IMR-90 (cell line): ENCODE results near the gene ARHGAP45. TPM values are rescaled to one million over a fixed set of nuclear protein-coding genes. Genes with fewer than 3 reads are reported as not detected.

Experiments
- ATAC-seq: fragments of 200-7000 bp; cut with Tn5 transposase; 2 replicates; pipeline ENCODE4 v1.9.1; 2020; ENCODE audit warnings: low read depth, mild to moderate bottlenecking, moderate library complexity
- BruUV-seq: library from RNA; stranded (reverse); fragments of 400-500 nt; replicated peaks from 2 replicates; lab custom pipeline; 2021; lab: Mats Ljungman, UMichigan
- CTCF ChIA-PET: fragments of 300-600 bp; formaldehyde crosslinking; extraction: SDS; loops from one replicate; lab custom pipeline; 2021; ENCODE audit warnings: antibody characterized with exemption; lab: Yijun Ruan, JAX
- POLR2A ChIA-PET: fragments of 300-600 bp; sonication (Branson Sonifier 250); formaldehyde crosslinking; loops from one replicate; lab custom pipeline; 2022; ENCODE audit warnings: antibody characterized with exemption; ENCODE audit not compliant: unreplicated experiment; lab: Charles Lee
- DNase-seq: peaks from one replicate; pipeline ENCODE4 v3.0.0; 2013
- H2AFZ ChIP-seq: replicated peaks from 2 replicates; pipeline ENCODE3; 2013; ENCODE audit warnings: low read length, mild to moderate bottlenecking; ENCODE audit not compliant: poor library complexity
- H2AK5ac ChIP-seq: 2 replicates; pipeline ENCODE4 v1.6.1; 2013; ENCODE audit warnings: low read depth, low read length, inconsistent platforms
- H2AK9ac ChIP-seq: replicated peaks from 2 replicates; pipeline ENCODE3; 2013; ENCODE audit warnings: mild to moderate bottlenecking, low read depth, low read length, moderate library complexity; ENCODE audit not compliant: poor library complexity
- H2BK120ac ChIP-seq: 2 replicates; pipeline ENCODE4 v1.6.1; 2013; ENCODE audit warnings: low read depth, low read length, inconsistent platforms
- H2BK15ac ChIP-seq: 3 replicates; pipeline ENCODE4 v1.6.1; 2013; ENCODE audit warnings: low read depth, low read length, inconsistent platforms
- H2BK20ac ChIP-seq: 2 replicates; pipeline ENCODE4 v1.6.1; 2013; ENCODE audit warnings: low read depth, mild to moderate bottlenecking, inconsistent platforms, low read length, moderate library complexity
- H2BK5ac ChIP-seq: 2 replicates; pipeline ENCODE4 v1.6.1; 2013; ENCODE audit warnings: mild to moderate bottlenecking, low read depth, low read length, inconsistent platforms; ENCODE audit not compliant: poor library complexity, severe bottlenecking
- H3K14ac ChIP-seq: replicated peaks from 2 replicates; pipeline ENCODE4 v1.6.1; 2013; ENCODE audit warnings: low read depth, low read length, inconsistent platforms
- H3K18ac ChIP-seq: 2 replicates; pipeline ENCODE4 v1.6.1; 2013; ENCODE audit warnings: low read depth, low read length, control low read depth
- H3K23ac ChIP-seq: 2 replicates; pipeline ENCODE4 v1.6.1; 2013; ENCODE audit warnings: low read depth, low read length, inconsistent platforms
- H3K27ac ChIP-seq: 2 replicates; pipeline ENCODE4 v1.5.1; 2013; ENCODE audit warnings: mild to moderate bottlenecking, control low read depth, low read length; ENCODE audit not compliant: insufficient read depth
- H3K27me3 ChIP-seq: 2 replicates; pipeline ENCODE4 v1.6.1; 2013; ENCODE audit warnings: low read length; ENCODE audit not compliant: control insufficient read depth, insufficient read depth
- H3K36me3 ChIP-seq: 2 replicates; pipeline ENCODE4 v1.6.1; 2013; ENCODE audit warnings: low read length, mixed read lengths; ENCODE audit not compliant: control insufficient read depth, insufficient read depth
- H3K4ac ChIP-seq: 2 replicates; pipeline ENCODE4 v1.6.1; 2013; ENCODE audit warnings: low read depth, low read length, inconsistent platforms
- H3K4me1 ChIP-seq: 2 replicates; pipeline ENCODE4 v1.6.1; 2013; ENCODE audit warnings: low read length, mixed read lengths; ENCODE audit not compliant: control insufficient read depth, insufficient read depth
- H3K4me2 ChIP-seq: 2 replicates; pipeline ENCODE4 v1.6.1; 2013; ENCODE audit warnings: low read depth, mild to moderate bottlenecking, control low read depth, low read length, moderate library complexity
- H3K4me3 ChIP-seq: 2 replicates; pipeline ENCODE4 v1.5.1; 2013; ENCODE audit warnings: low read depth, mild to moderate bottlenecking, control low read depth, low read length, moderate library complexity; ENCODE audit not compliant: insufficient read depth
- H3K56ac ChIP-seq: 2 replicates; pipeline ENCODE4 v1.6.1; 2013; ENCODE audit warnings: low read length, inconsistent platforms; ENCODE audit not compliant: insufficient read depth; ENCODE audit errors: extremely low read depth
- H3K79me1 ChIP-seq, 2 experiments: 2 replicates each; pipeline ENCODE4 v1.6.1; 2013; ENCODE audit warnings: low read length in 2 of 2, inconsistent platforms in 1 of 2, low read depth in 1 of 2
- H3K9ac ChIP-seq: 2 replicates; pipeline ENCODE4 v1.6.1; 2013; ENCODE audit warnings: low read depth, low read length, control low read depth
- H3K9me1 ChIP-seq: 2 replicates; pipeline ENCODE4 v1.6.1; 2013; ENCODE audit warnings: low read length, inconsistent platforms; ENCODE audit not compliant: insufficient read depth
- H3K9me3 ChIP-seq: 2 replicates; pipeline ENCODE4 v1.6.1; 2013; ENCODE audit warnings: low read length; ENCODE audit not compliant: control insufficient read depth, insufficient read depth
- H4K20me1 ChIP-seq: 2 replicates; pipeline ENCODE4 v1.6.1; 2013; ENCODE audit warnings: low read length, inconsistent platforms; ENCODE audit not compliant: insufficient read depth
- H4K5ac ChIP-seq: 2 replicates; pipeline ENCODE4 v1.6.1; 2013; ENCODE audit warnings: mild to moderate bottlenecking, low read depth, low read length, control low read depth
- H4K8ac ChIP-seq, 2 experiments: 2 replicates each; pipeline ENCODE4 v1.6.1; 2013; ENCODE audit warnings: low read depth in 2 of 2, low read length in 2 of 2, control low read depth in 1 of 2, inconsistent platforms in 1 of 2
- H4K91ac ChIP-seq: 2 replicates; pipeline ENCODE4 v1.6.1; 2013; ENCODE audit warnings: low read depth, low read length, inconsistent platforms; ENCODE audit not compliant: insufficient read depth
- BHLHE40 ChIP-seq: fragments of 150-350 bp; IDR thresholded peaks from 2 replicates; pipeline ENCODE4 v1.6.1; 2016; ENCODE audit warnings: mild to moderate bottlenecking, low read depth, low read length
- CEBPB ChIP-seq: IDR thresholded peaks from 2 replicates; pipeline ENCODE4 v1.6.1; 2012; ENCODE audit warnings: low read depth, low read length, improper control_type of control experiment
- CHD1 ChIP-seq: IDR thresholded peaks from 2 replicates; pipeline ENCODE4 v1.6.1; 2012; ENCODE audit warnings: low read depth, low read length, improper control_type of control experiment
- CTCF ChIP-seq: conservative IDR thresholded peaks from 2 replicates; pipeline ENCODE4 v1.5.1; 2012; ENCODE audit warnings: mild to moderate bottlenecking, low read depth, low read length, improper control_type of control experiment
- MAZ ChIP-seq: IDR thresholded peaks from 2 replicates; pipeline ENCODE4 v1.6.1; 2012; ENCODE audit warnings: low read depth, mild to moderate bottlenecking, low read length, improper control_type of control experiment, moderate library complexity, borderline replicate concordance
- NFE2L2 ChIP-seq: fragments of 150-350 bp; IDR thresholded peaks from 2 replicates; pipeline ENCODE4 v1.6.1; 2016; ENCODE audit warnings: low read depth, mild to moderate bottlenecking, low read length
- POLR2A ChIP-seq: IDR thresholded peaks from 2 replicates; pipeline ENCODE4 v1.6.1; 2012; ENCODE audit warnings: mild to moderate bottlenecking, low read depth, low read length
- RAD21 ChIP-seq: IDR thresholded peaks from 2 replicates; pipeline ENCODE4 v1.6.1; 2012; ENCODE audit warnings: low read length, improper control_type of control experiment
- RFX5 ChIP-seq: IDR thresholded peaks from 2 replicates; pipeline ENCODE4 v1.8.0; 2012; ENCODE audit warnings: low read depth, mild to moderate bottlenecking, low read length, moderate library complexity
- WGBS, 2 experiments: methylation state at CpG; one replicate each; pipeline versions ENCODE4 v1.1.5 to v1.1.7; 2013; ENCODE audit warnings: missing lambda C conversion rate in 2 of 2; ENCODE audit not compliant: insufficient read length in 1 of 2; ENCODE audit errors: extremely low coverage in 2 of 2; 5-methylcytosine and 5-hydroxymethylcytosine counted together
- dilution Hi-C: fragments of 300-500 bp; cut with HindIII; formaldehyde crosslinking; loops from one replicate; pipeline ENCODE4 v1.14.3; 2018; ENCODE audit warnings: low sequenced_read_pairs; ENCODE audit not compliant: unreplicated experiment
- in situ Hi-C: fragments of 300-500 bp; cut with MboI; formaldehyde crosslinking; loops from 3 replicates; pipeline ENCODE4 v1.14.3; 2019; ENCODE audit warnings: low sequenced_read_pairs, inconsistent platforms, mixed read lengths
- intact Hi-C: fragments of 100-400 bp; cut with micrococcal nuclease; formaldehyde crosslinking; loops from 2 replicates; pipeline ENCODE4 v1.10.0; 2022
- polyA plus RNA-seq, 3 experiments: library from polyadenylated mRNA; depleted of rRNA; stranded (reverse); fragments of >200 nt; gene quantifications; 2 replicates each; pipeline ENCODE4 v1.2.3, GENCODE V29; 2012; ENCODE audit warnings: low replicate concordance in 1 of 3
- total RNA-seq: library from RNA; depleted of rRNA; stranded (reverse); fragments of >200 nt; gene quantifications from 2 replicates; pipeline ENCODE4 v1.2.3, GENCODE V29; 2012

ARHGAP45 gene
- total and polyA plus RNA-seq, 2 of the 4 experiments (the other 2 are of a cell fraction): 1.3 to 1.7 TPM

GRCh38 chr19:1085676-1086442 lies 18.9 kb downstream of the ARHGAP45 start:
- Histone ChIP-seq H3K56ac (no peak overlapping the region), H3K79me1 (no peaks in the 10 kb centered on the region; a peak in 1 of 4 replicates), H4K5ac (no peak overlapping the region), H4K91ac (no peak overlapping the region), H2BK120ac (no peak overlapping the region), H3K27me3 (no peaks in the 10 kb centered on the region), H3K23ac (no peak overlapping the region), H2AK5ac (no peak overlapping the region), H4K20me1 (peaks cover 10% of the 10 kb centered on the region; the same call in 1 of the 2 replicates), H3K14ac (no peak overlapping the region), H3K4ac (no peak overlapping the region), H3K18ac (no peak overlapping the region), H3K4me3 (no peak overlapping the region), H3K27ac (no peak overlapping the region), H3K9me1 (no peaks in the 10 kb centered on the region), H3K36me3 (peaks cover 28% of the 10 kb centered on the region), H2BK15ac (no peak overlapping the region), H2BK5ac (no peak overlapping the region), H3K4me2 (no peak overlapping the region), H2AFZ (peak overlapping the region; percentile 43), H2AK9ac (peak overlapping the region; percentile 50), H3K9ac (no peak overlapping the region), H3K4me1 (no peaks in the 10 kb centered on the region), H3K9me3 (no peaks in the 10 kb centered on the region), H4K8ac (no peak overlapping the region), H2BK20ac (no peak overlapping the region)
- BruUV-seq: no TSS peak
- ChIA-PET CTCF (interaction anchor here (1.2 kb wide), 1 partner anchor 28 kb away, joined by 4 read pairs; no protein-coding TSS in a partner anchor), POLR2A (interaction anchor here (0.5 kb wide), 1 partner anchor 100 kb away, joined by 5 read pairs; no protein-coding TSS in a partner anchor)
- no peak for DNase-seq
- no peak for TF ChIP-seq POLR2A
- TF ChIP-seq NFE2L2: no peak
- no peak for TF ChIP-seq BHLHE40
- TF ChIP-seq CEBPB: no peak
- TF ChIP-seq RFX5: no peak
- no peak for TF ChIP-seq MAZ
- no peak for TF ChIP-seq CTCF
- no peak for TF ChIP-seq RAD21
- no peak for TF ChIP-seq CHD1
- in situ Hi-C loops: no loop called here
- intact Hi-C loops: no loop called here
- dilution Hi-C loops: no loop called here
- 85% methylated on average over 16 of the region's 38 CpGs; no CpG with 5 or more reads in 1 of the 2 experiments for WGBS, 2 experiments
- ATAC-seq: no peak; the same call in 1 of the 2 replicates
